Subcutaneous adipose tissue (tissue), 4 donors: ENCODE results near the gene TADA1. TPM values are rescaled to one million over a fixed set of nuclear protein-coding genes. Genes with fewer than 3 reads are reported as not detected.

Source experiments
- CTCF ChIP-seq: fragments of 450-650 bp; IDR thresholded peaks from one replicate; pipeline ENCODE4 v1.5.1; 2016; ENCODE audit warnings: low read depth, mild to moderate bottlenecking, control low read depth, antibody characterized with exemption, moderate library complexity
- total RNA-seq, 4 donors: library from RNA; depleted of rRNA; stranded (reverse); fragments of >200 nt; gene quantifications; one replicate each; pipeline ENCODE4 v1.1.0, GENCODE V29; 2016

Gene TADA1
- total RNA-seq, 4 donors from 2014 or later = 5.5 to 7.9 (median 6.3) TPM

- TF ChIP-seq CTCF = no peak
Observed at GRCh38 chr1:166870584-166870983, 5.5 kb downstream of the TADA1 start.

GRCh38 chr1:166869318-166870099, 6.6 kb downstream of the TADA1 start:
- no peak for TF ChIP-seq CTCF

GRCh38 chr1:166868639-166869038, 7.4 kb downstream of the TADA1 start:
- no peak for TF ChIP-seq CTCF

GRCh38 chr1:166865926-166866325, 10.1 kb downstream of the TADA1 start:
- TF ChIP-seq CTCF = no peak

- TF ChIP-seq CTCF = no peak
Observed at GRCh38 chr1:166859597-166859996, 16.5 kb downstream of the TADA1 start.

- no peak for TF ChIP-seq CTCF
Observed at GRCh38 chr1:166858726-166859419, 17.2 kb downstream of the TADA1 start.

GRCh38 chr1:166857995-166858394, 18.1 kb downstream of the TADA1 start:
- no peak for TF ChIP-seq CTCF
